ENCODE results near the gene ARSK. TPM values are rescaled to one million over a fixed set of nuclear protein-coding genes. Genes with fewer than 3 reads are reported as not detected.
"Not testable (repeated sequence)": the region's sequence is repeated elsewhere in the genome, so short reads cannot be mapped to it uniquely, and the experiment has no call there.

ARSK gene
- total RNA-seq, 2 experiments from 2014 or later, result 5.1 to 5.2 TPM

- ChIA-PET CTCF (interaction anchor here (0.9 to 2.7 kb wide), 3 partner anchors 8 to 320 kb away, joined by 3 to 18 read pairs (median 3); partner anchors contain the start of gene RFESD), POLR2A (no interaction called here)
- no peak overlapping the region for H3K27ac Mint-ChIP-seq
- H3K4me3 Mint-ChIP-seq, result no peak overlapping the region
- H3K4me1 Mint-ChIP-seq, result peaks cover 20% of the 10 kb centered on the region
- DNase-seq, result no peak
- peaks cover 14% of the 10 kb centered on the region for H3K36me3 Mint-ChIP-seq (ENCODE audit: low read depth)
- peaks cover 2% of the 10 kb centered on the region for H3K27me3 Mint-ChIP-seq
- peaks cover 18% of the 10 kb centered on the region for H3K9me3 Mint-ChIP-seq
These were observed 75.6 kb downstream of the ARSK start for GRCh38 chr5:95630394-95630917.

- no peak for DNase-seq
- peaks cover 14% of the 10 kb centered on the region for H3K36me3 Mint-ChIP-seq (ENCODE audit: low read depth)
- peaks cover 3% of the 10 kb centered on the region for H3K27me3 Mint-ChIP-seq
- peak overlapping the region; percentile 96 for H3K27ac Mint-ChIP-seq
- peaks cover 20% of the 10 kb centered on the region for H3K4me1 Mint-ChIP-seq
- CTCF ChIA-PET, result interaction anchor here (0.9 to 2.7 kb wide), 7 partner anchors 9 to 319 kb away, joined by 3 to 18 read pairs (median 7); partner anchors contain the start of gene RFESD
- no peak overlapping the region for H3K4me3 Mint-ChIP-seq
- POLR2A ChIA-PET, result interaction anchor here (0.9 to 1.8 kb wide), 2 partner anchors 9 to 10 kb away, joined by 3 to 4 read pairs; no protein-coding TSS in a partner anchor
- peaks cover 18% of the 10 kb centered on the region for H3K9me3 Mint-ChIP-seq
These were observed 76.5 kb downstream of the ARSK start for GRCh38 chr5:95631255-95631958.

- DNase-seq, result peak; percentile 81
- POLR2A ChIA-PET, result interaction anchor here (0.6 to 1.8 kb wide), 3 partner anchors 10 to 228 kb away, joined by 3 to 4 read pairs (median 4); no protein-coding TSS in a partner anchor
These were observed 77.2 kb downstream of the ARSK start for GRCh38 chr5:95631991-95632675.

GRCh38 chr5:95632942-95633341 is 78.0 kb downstream of the ARSK start:
- H3K36me3 Mint-ChIP-seq (ENCODE audit: low read depth), result peaks cover 14% of the 10 kb centered on the region
- not testable (repeated sequence) for H3K27ac Mint-ChIP-seq, H3K4me3 Mint-ChIP-seq, DNase-seq, H3K27me3 Mint-ChIP-seq
- ChIA-PET POLR2A (interaction anchor here (0.6 kb wide), 1 partner anchor 228 kb away, joined by 4 read pairs; no protein-coding TSS in a partner anchor), CTCF (interaction anchor here (1.8 to 2.7 kb wide), 2 partner anchors 11 kb away, joined by 12 to 18 read pairs; no protein-coding TSS in a partner anchor)
- H3K4me1 Mint-ChIP-seq, result peaks cover 20% of the 10 kb centered on the region
- H3K9me3 Mint-ChIP-seq, result peaks cover 18% of the 10 kb centered on the region

More at GRCh38 chr5:95631991-95632675, 77.2 kb downstream of the ARSK start:
- Mint-ChIP-seq H3K4me3 (no peak overlapping the region), H3K4me1 (peaks cover 20% of the 10 kb centered on the region), H3K9me3 (peaks cover 18% of the 10 kb centered on the region), H3K27me3 (peaks cover 8% of the 10 kb centered on the region), H3K27ac (peak overlapping the region; percentile 96), H3K36me3 (ENCODE audit: low read depth) (peaks cover 14% of the 10 kb centered on the region)
- CTCF ChIA-PET, result interaction anchor here (0.9 to 2.7 kb wide), 5 partner anchors 10 to 218 kb away, joined by 4 to 18 read pairs (median 9); partner anchors contain the start of gene RFESD

- Mint-ChIP-seq H3K4me1 (peaks cover 24% of the 10 kb centered on the region), H3K27me3 (peaks cover 11% of the 10 kb centered on the region), H3K36me3 (ENCODE audit: low read depth) (peaks cover 14% of the 10 kb centered on the region), H3K9me3 (peaks cover 18% of the 10 kb centered on the region), H3K4me3 (no peak overlapping the region), H3K27ac (no peak overlapping the region)
- ChIA-PET CTCF (interaction anchor here (1.0 to 2.9 kb wide), 2 partner anchors 12 to 220 kb away, joined by 3 to 12 read pairs; no protein-coding TSS in a partner anchor), POLR2A (no interaction called here)
- DNase-seq, result no peak
These were observed 78.8 kb downstream of the ARSK start for GRCh38 chr5:95633671-95634070.

- peaks cover 18% of the 10 kb centered on the region for H3K9me3 Mint-ChIP-seq
- no peak overlapping the region for H3K4me3 Mint-ChIP-seq
- peaks cover 14% of the 10 kb centered on the region for H3K36me3 Mint-ChIP-seq (ENCODE audit: low read depth)
- H3K27me3 Mint-ChIP-seq, result peaks cover 12% of the 10 kb centered on the region
- peaks cover 25% of the 10 kb centered on the region for H3K4me1 Mint-ChIP-seq
- no peak for DNase-seq
- H3K27ac Mint-ChIP-seq, result no peak overlapping the region
- ChIA-PET POLR2A (no interaction called here), CTCF (interaction anchor here (1.0 to 2.9 kb wide), 2 partner anchors 12 to 219 kb away, joined by 3 to 12 read pairs; no protein-coding TSS in a partner anchor)
These were observed 79.2 kb downstream of the ARSK start for GRCh38 chr5:95634081-95634480.

GRCh38 chr5:95638632-95639031 is 83.7 kb downstream of the ARSK start:
- DNase-seq, result no peak
- ChIA-PET CTCF (no interaction called here), POLR2A (no interaction called here)
- peaks cover 1% of the 10 kb centered on the region for H3K36me3 Mint-ChIP-seq (ENCODE audit: low read depth)
- H3K9me3 Mint-ChIP-seq, result peaks cover under 1% of the 10 kb centered on the region
- peaks cover 12% of the 10 kb centered on the region for H3K27me3 Mint-ChIP-seq
- H3K4me3 Mint-ChIP-seq, result no peak overlapping the region
- H3K27ac Mint-ChIP-seq, result no peak overlapping the region
- H3K4me1 Mint-ChIP-seq, result peaks cover 5% of the 10 kb centered on the region

- Mint-ChIP-seq H3K9me3 (no peaks in the 10 kb centered on the region), H3K36me3 (ENCODE audit: low read depth) (no peaks in the 10 kb centered on the region), H3K4me3 (no peak overlapping the region), H3K27me3 (peaks cover 5% of the 10 kb centered on the region), H3K27ac (no peak overlapping the region), H3K4me1 (peaks cover 30% of the 10 kb centered on the region)
- POLR2A ChIA-PET, result no interaction called here
- DNase-seq, result no peak
- CTCF ChIA-PET, result interaction anchor here (1.8 to 2.0 kb wide), 2 partner anchors 10 to 19 kb away, joined by 4 to 7 read pairs; no protein-coding TSS in a partner anchor
These were observed 86.9 kb downstream of the ARSK start for GRCh38 chr5:95641741-95642220.

- Mint-ChIP-seq H3K4me3 (no peak overlapping the region), H3K36me3 (ENCODE audit: low read depth) (no peaks in the 10 kb centered on the region), H3K27me3 (peaks cover 4% of the 10 kb centered on the region), H3K27ac (no peak overlapping the region), H3K9me3 (no peaks in the 10 kb centered on the region), H3K4me1 (peaks cover 41% of the 10 kb centered on the region)
- no peak for DNase-seq
- CTCF ChIA-PET, result interaction anchor here (1.0 to 2.4 kb wide), 4 partner anchors 8 to 192 kb away, joined by 3 to 12 read pairs (median 4); no protein-coding TSS in a partner anchor
- POLR2A ChIA-PET, result no interaction called here
These were observed 88.3 kb downstream of the ARSK start for GRCh38 chr5:95643152-95643551.

- Mint-ChIP-seq H3K27ac (peak overlapping the region; percentile 63), H3K27me3 (no peaks in the 10 kb centered on the region), H3K4me3 (no peak overlapping the region), H3K9me3 (no peaks in the 10 kb centered on the region), H3K4me1 (peaks cover 47% of the 10 kb centered on the region), H3K36me3 (ENCODE audit: low read depth) (peaks cover under 1% of the 10 kb centered on the region)
- CTCF ChIA-PET, result interaction anchor here (1.0 to 2.4 kb wide), 8 partner anchors 9 to 317 kb away, joined by 3 to 12 read pairs (median 3); partner anchors contain the start of gene ELL2
- peak; percentile 62 for DNase-seq
- POLR2A ChIA-PET, result interaction anchor here (0.8 kb wide), 1 partner anchor 100 kb away, joined by 3 read pairs; no protein-coding TSS in a partner anchor
These were observed 89.6 kb downstream of the ARSK start for GRCh38 chr5:95644351-95645042.

GRCh38 chr5:95646226-95646568 is 91.3 kb downstream of the ARSK start:
- POLR2A ChIA-PET; H3K27me3 Mint-ChIP-seq; DNase-seq; H3K9me3 Mint-ChIP-seq; H3K36me3 Mint-ChIP-seq (ENCODE audit: low read depth): not testable (repeated sequence)
- CTCF ChIA-PET, result interaction anchor here (0.7 to 2.4 kb wide), 10 partner anchors 10 to 203 kb away, joined by 3 to 9 read pairs (median 4); no protein-coding TSS in a partner anchor
- Mint-ChIP-seq H3K4me1 (peaks cover 52% of the 10 kb centered on the region), H3K27ac (peak overlapping the region; percentile 95), H3K4me3 (peak overlapping the region; percentile 81)
